RPMI7951 (cell line): Measurements from ENCODE around the gene RFC2. TPM values are rescaled to one million over a fixed set of nuclear protein-coding genes. Genes with fewer than 3 reads are reported as not detected.
A peak's percentile ranks its signal among the peaks of the same experiment; 100 is the strongest.
"Not testable (repeated sequence)": the region's sequence is repeated elsewhere in the genome, so short reads cannot be mapped to it uniquely, and the experiment has no call there.

Experiments used
- DNase-seq: peaks from one replicate; pipeline ENCODE4 v3.0.0-alpha.2; 2012; ENCODE audit warnings: low read depth
- total RNA-seq: library from RNA; depleted of rRNA; stranded (reverse); fragments of >200 nt; shearing (Covaris generic); gene quantifications from 2 replicates; pipeline ENCODE4 v1.2.3, GENCODE V29; 2014

The RFC2 gene
- total RNA-seq, 1 experiment from 2014 or later: 68.5 TPM

- no peak for DNase-seq
Observed at GRCh38 chr7:74219416-74219815, 34.8 kb downstream of the RFC2 start.

- no peak for DNase-seq
Observed at GRCh38 chr7:74218343-74218698, 35.9 kb downstream of the RFC2 start.

GRCh38 chr7:74217455-74218342 lies 36.5 kb downstream of the RFC2 start:
- DNase-seq: peak; percentile 34

GRCh38 chr7:74216361-74216761 lies 37.8 kb downstream of the RFC2 start:
- no peak for DNase-seq

GRCh38 chr7:74215921-74216320 lies 38.3 kb downstream of the RFC2 start:
- DNase-seq: no peak

GRCh38 chr7:74214816-74215630 lies 39.2 kb downstream of the RFC2 start:
- no peak for DNase-seq

GRCh38 chr7:74212661-74213060 lies 41.5 kb downstream of the RFC2 start:
- no peak for DNase-seq

- not testable (repeated sequence) for DNase-seq
Observed at GRCh38 chr7:74208241-74208640, 46.0 kb downstream of the RFC2 start.

- DNase-seq: no peak
Observed at GRCh38 chr7:74207586-74207985, 46.6 kb downstream of the RFC2 start.

GRCh38 chr7:74206589-74207120 lies 47.5 kb downstream of the RFC2 start:
- DNase-seq: peak; percentile 72

GRCh38 chr7:74206052-74206451 lies 48.1 kb downstream of the RFC2 start:
- not testable (repeated sequence) for DNase-seq

- DNase-seq: no peak
Observed at GRCh38 chr7:74203956-74204618, 50.1 kb downstream of the RFC2 start.

GRCh38 chr7:74202841-74203556 lies 51.2 kb downstream of the RFC2 start:
- peak; percentile 78 for DNase-seq

- DNase-seq: peak; percentile 55
Observed at GRCh38 chr7:74199551-74200355, 54.4 kb downstream of the RFC2 start.

GRCh38 chr7:74197449-74198124 lies 56.6 kb downstream of the RFC2 start:
- no peak for DNase-seq

- DNase-seq: not testable (repeated sequence)
Observed at GRCh38 chr7:74195968-74196654, 58.1 kb downstream of the RFC2 start.

GRCh38 chr7:74195139-74195860 lies 58.9 kb downstream of the RFC2 start:
- DNase-seq: not testable (repeated sequence)

- no peak for DNase-seq
Observed at GRCh38 chr7:74194686-74195085, 59.5 kb downstream of the RFC2 start.

GRCh38 chr7:74193913-74194312 lies 60.3 kb downstream of the RFC2 start:
- DNase-seq: no peak
